ENCODE measurements around the gene ZC3H10.

DNA sequence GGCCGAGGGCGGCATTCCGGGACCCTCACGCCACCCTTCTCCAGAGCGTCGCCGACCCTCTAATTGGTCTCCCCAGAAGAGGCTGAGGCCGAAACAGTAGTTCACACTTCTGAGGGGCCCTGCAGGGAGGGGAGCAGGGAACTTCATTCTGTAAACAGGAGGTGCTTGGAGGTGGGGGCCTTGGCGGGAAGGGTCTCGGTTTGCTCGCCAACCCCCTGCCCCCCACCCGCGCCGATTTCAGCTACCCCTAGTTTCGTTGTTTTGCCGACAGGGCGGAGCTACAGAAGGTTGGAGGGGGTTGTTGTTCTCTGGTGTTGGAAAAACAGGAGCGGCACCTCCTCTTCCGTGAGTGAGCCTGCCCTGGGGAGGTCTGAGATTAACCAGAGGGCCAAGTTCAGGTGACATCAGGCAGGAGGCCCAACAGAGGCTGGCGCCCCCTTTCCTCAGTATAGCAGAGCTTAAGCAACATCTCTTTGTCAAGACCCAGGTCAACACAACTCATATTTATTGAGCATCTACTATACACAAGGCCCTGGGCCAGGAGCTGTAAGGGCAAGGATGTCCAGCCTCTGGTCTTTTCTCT lies 37.4 kb upstream of the ZC3H10 start:
- no peak for TF ChIP-seq FOXK2 (IDR thresholded peaks at IDR 0.05)
- TF ChIP-seq ELF4 (IDR thresholded peaks at IDR 0.05) = no peak
- no peak for TF ChIP-seq ARNT (IDR thresholded peaks at IDR 0.05)
- no peak for TF ChIP-seq FOXA1 (IDR thresholded peaks at IDR 0.05)
- no peak for TF ChIP-seq SUZ12 (IDR thresholded peaks at IDR 0.05)
- TF ChIP-seq SP1 (IDR thresholded peaks at IDR 0.05) = no peak
- no peak for TF ChIP-seq LEF1 (IDR thresholded peaks at IDR 0.05; ENCODE audit: borderline replicate concordance)
- no peak for TF ChIP-seq L3MBTL2 (conservative IDR thresholded peaks at IDR 0.05)
- no peak for TF ChIP-seq CTBP1 (IDR thresholded peaks at IDR 0.05; ENCODE audit: borderline replicate concordance)
- no peak for TF ChIP-seq NFRKB (IDR thresholded peaks at IDR 0.05)

Data from HEK293T (cell line).